OCI-LY1 (cell line): ENCODE results near the gene CD244.

ENCODE experiments used
- H2AFZ ChIP-seq: fragments of 200-600 bp; sonication (generic), shearing (Covaris generic); 2 replicates; pipeline ENCODE4 v1.6.0; 2014; ENCODE audit warnings: antibody characterized with exemption, mild to moderate bottlenecking, low read length
- H3F3A ChIP-seq: fragments of 200-600 bp; sonication (generic), shearing (Covaris generic); 2 replicates; pipeline ENCODE4 v1.6.0; 2014; ENCODE audit warnings: mild to moderate bottlenecking, antibody characterized with exemption, low read length, moderate library complexity; ENCODE audit not compliant: insufficient read depth
- H3K27ac ChIP-seq: fragments of 200-600 bp; sonication (generic); 2 replicates; pipeline ENCODE4 v1.5.1; 2014; ENCODE audit warnings: low read length, mixed run types, mild to moderate bottlenecking, low read depth; ENCODE audit not compliant: poor library complexity, severe bottlenecking
- H3K27me3 ChIP-seq: fragments of 200-600 bp; sonication (generic); 2 replicates; pipeline ENCODE4 v1.6.0; 2014; ENCODE audit warnings: antibody characterized with exemption, mild to moderate bottlenecking, low read length, moderate library complexity; ENCODE audit not compliant: insufficient read depth
- H3K36me3 ChIP-seq: fragments of 200-600 bp; sonication (generic); 2 replicates; pipeline ENCODE4 v1.6.1; 2014; ENCODE audit warnings: mild to moderate bottlenecking, antibody characterized with exemption, low read length, moderate library complexity, mixed read lengths; ENCODE audit not compliant: insufficient read depth
- H3K4me1 ChIP-seq: fragments of 200-600 bp; sonication (generic); 2 replicates; pipeline ENCODE4 v1.5.1; 2014; ENCODE audit warnings: mild to moderate bottlenecking, low read length, moderate library complexity; ENCODE audit not compliant: insufficient read depth, severe bottlenecking
- H3K4me2 ChIP-seq: fragments of 200-600 bp; sonication (generic), shearing (Covaris generic); 2 replicates; pipeline ENCODE4 v1.6.1; 2014; ENCODE audit warnings: low read length
- H3K4me3 ChIP-seq: fragments of 200-600 bp; sonication (generic); 2 replicates; pipeline ENCODE4 v1.5.1; 2014; ENCODE audit warnings: low read length, low read depth, mild to moderate bottlenecking, mixed read lengths; ENCODE audit not compliant: poor library complexity, severe bottlenecking
- H3K79me2 ChIP-seq: fragments of 200-600 bp; shearing (Covaris generic); 2 replicates; pipeline ENCODE4 v1.6.1; 2016; ENCODE audit warnings: mixed run types, low read length, mixed read lengths; ENCODE audit not compliant: insufficient read depth
- H3K9ac ChIP-seq: fragments of 200-600 bp; sonication (generic), shearing (Covaris generic); 2 replicates; pipeline ENCODE4 v1.6.1; 2014; ENCODE audit warnings: mild to moderate bottlenecking, low read length, mixed read lengths
- H3K9me2 ChIP-seq: fragments of 200-600 bp; sonication (generic), shearing (Covaris generic); 2 replicates; pipeline ENCODE4 v1.6.1; 2014; ENCODE audit warnings: low read depth, mild to moderate bottlenecking, low read length, mixed read lengths
- H3K9me3 ChIP-seq: fragments of 200-600 bp; shearing (Covaris generic); 2 replicates; pipeline ENCODE4 v1.6.1; 2014; ENCODE audit warnings: low read length, mixed read lengths
- H4K20me1 ChIP-seq: fragments of 200-600 bp; sonication (generic), shearing (Covaris generic); 2 replicates; pipeline ENCODE4 v1.6.0; 2016; ENCODE audit warnings: mild to moderate bottlenecking, low read length; ENCODE audit not compliant: insufficient read depth
- EZH2 ChIP-seq: fragments of 200-600 bp; sonication (generic), shearing (Covaris generic); IDR thresholded peaks from 2 replicates; pipeline ENCODE4 v1.8.0; 2017; ENCODE audit warnings: borderline replicate concordance, mixed run types, mild to moderate bottlenecking, antibody characterized with exemption, low read length, moderate library complexity, mixed read lengths
- TF ChIP-seq, protein P1 (sequence below): fragments of 200-600 bp; sonication (generic), shearing (Covaris generic); IDR thresholded peaks from 2 replicates; pipeline ENCODE4 v1.5.1; 2017; ENCODE audit warnings: mild to moderate bottlenecking, antibody characterized with exemption, low read length, moderate library complexity, mixed read lengths

The CD244 gene

DNA sequence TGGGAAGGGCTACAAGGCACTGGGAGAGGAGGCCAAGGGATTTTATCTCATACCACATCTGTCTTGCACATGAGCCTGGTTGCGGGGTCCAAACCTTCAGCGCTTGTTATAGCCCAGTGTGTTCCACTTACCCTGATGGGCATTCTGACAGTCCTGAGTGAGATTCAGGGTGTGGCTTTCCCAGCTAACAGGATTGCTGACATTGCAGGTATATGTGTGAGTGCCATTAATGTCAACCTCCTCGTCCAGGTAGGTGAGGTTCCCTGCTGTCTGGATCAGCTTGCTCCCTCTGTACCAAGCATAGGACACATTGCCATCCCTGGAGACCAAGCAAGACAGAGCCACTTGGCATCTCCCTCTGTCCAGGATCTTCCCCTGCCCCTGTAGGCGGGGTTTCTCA, 21.6 kb downstream of the CD244 start:
- peaks cover 20% of the 10 kb centered on the region for H3K4me1 ChIP-seq
- no peaks in the 10 kb centered on the region for H4K20me1 ChIP-seq
- no peak overlapping the region for H3K4me3 ChIP-seq
- H3K27ac ChIP-seq, result no peak overlapping the region
- H3K79me2 ChIP-seq, result no peaks in the 10 kb centered on the region
- TF ChIP-seq EZH2, result no peak
- TF ChIP-seq, protein P1, sequence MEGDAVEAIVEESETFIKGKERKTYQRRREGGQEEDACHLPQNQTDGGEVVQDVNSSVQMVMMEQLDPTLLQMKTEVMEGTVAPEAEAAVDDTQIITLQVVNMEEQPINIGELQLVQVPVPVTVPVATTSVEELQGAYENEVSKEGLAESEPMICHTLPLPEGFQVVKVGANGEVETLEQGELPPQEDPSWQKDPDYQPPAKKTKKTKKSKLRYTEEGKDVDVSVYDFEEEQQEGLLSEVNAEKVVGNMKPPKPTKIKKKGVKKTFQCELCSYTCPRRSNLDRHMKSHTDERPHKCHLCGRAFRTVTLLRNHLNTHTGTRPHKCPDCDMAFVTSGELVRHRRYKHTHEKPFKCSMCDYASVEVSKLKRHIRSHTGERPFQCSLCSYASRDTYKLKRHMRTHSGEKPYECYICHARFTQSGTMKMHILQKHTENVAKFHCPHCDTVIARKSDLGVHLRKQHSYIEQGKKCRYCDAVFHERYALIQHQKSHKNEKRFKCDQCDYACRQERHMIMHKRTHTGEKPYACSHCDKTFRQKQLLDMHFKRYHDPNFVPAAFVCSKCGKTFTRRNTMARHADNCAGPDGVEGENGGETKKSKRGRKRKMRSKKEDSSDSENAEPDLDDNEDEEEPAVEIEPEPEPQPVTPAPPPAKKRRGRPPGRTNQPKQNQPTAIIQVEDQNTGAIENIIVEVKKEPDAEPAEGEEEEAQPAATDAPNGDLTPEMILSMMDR, result no peak
- H3F3A ChIP-seq, result no peaks in the 10 kb centered on the region
- no peaks in the 10 kb centered on the region for H3K9me3 ChIP-seq
- no peaks in the 10 kb centered on the region for H3K27me3 ChIP-seq
- no peaks in the 10 kb centered on the region for H3K9me2 ChIP-seq
- no peak overlapping the region for H2AFZ ChIP-seq
- H3K4me2 ChIP-seq, result no peak overlapping the region
- no peak overlapping the region for H3K9ac ChIP-seq
- H3K36me3 ChIP-seq, result no peaks in the 10 kb centered on the region

DNA sequence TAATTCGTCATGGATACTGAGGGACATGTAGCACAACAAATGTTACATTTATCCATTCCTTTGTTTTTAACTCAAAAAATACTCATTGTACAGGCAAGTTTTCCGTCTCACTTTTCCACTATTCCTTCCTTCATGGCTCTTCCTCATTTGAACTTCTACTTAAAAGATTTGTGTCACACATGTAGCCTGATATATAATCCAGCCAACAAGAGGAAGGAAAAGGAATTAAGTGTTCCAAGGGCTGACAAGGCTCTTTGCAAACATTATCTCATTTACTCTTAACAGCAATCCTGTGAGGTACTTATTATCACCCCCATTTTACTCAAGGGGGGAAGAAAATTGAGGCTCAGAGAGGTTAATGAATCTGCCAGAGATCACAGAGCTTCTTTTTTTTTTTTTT, 22.9 kb downstream of the CD244 start:
- no peaks in the 10 kb centered on the region for H3K9me3 ChIP-seq
- H3F3A ChIP-seq, result no peaks in the 10 kb centered on the region
- H2AFZ ChIP-seq, result no peak overlapping the region
- no peaks in the 10 kb centered on the region for H4K20me1 ChIP-seq
- no peaks in the 10 kb centered on the region for H3K79me2 ChIP-seq
- no peaks in the 10 kb centered on the region for H3K9me2 ChIP-seq
- no peak overlapping the region for H3K4me3 ChIP-seq
- no peak overlapping the region for H3K9ac ChIP-seq
- no peak overlapping the region for H3K27ac ChIP-seq
- no peaks in the 10 kb centered on the region for H3K36me3 ChIP-seq
- H3K4me1 ChIP-seq, result peaks cover 20% of the 10 kb centered on the region
- H3K27me3 ChIP-seq, result no peaks in the 10 kb centered on the region
- H3K4me2 ChIP-seq, result no peak overlapping the region
- no peak for TF ChIP-seq EZH2
- TF ChIP-seq, protein P1, result no peak

DNA sequence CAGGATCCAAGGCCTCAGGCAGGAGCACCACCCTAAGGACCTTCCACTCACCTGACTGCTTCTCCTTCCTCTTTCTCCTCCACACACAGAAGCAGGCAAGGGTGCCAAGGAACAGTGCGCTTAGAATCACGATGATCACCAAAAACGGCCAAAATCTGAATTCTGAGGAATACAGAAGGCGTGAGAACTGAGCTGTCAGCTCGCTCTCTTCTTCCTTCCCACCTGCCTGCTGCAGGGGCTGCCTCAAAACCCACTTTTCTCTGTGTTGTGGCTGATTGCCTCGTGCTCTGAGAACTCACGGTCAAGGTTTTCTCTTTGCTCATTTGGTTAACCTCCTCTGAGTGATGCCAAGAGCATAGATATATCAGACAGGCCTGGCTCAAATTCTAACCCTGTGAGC, 23.8 kb downstream of the CD244 start:
- no peaks in the 10 kb centered on the region for H3K27me3 ChIP-seq
- H3K4me1 ChIP-seq, result peaks cover 20% of the 10 kb centered on the region
- H3K9ac ChIP-seq, result no peak overlapping the region
- H3K4me2 ChIP-seq, result no peak overlapping the region
- H3K27ac ChIP-seq, result no peak overlapping the region
- no peak overlapping the region for H2AFZ ChIP-seq
- no peak overlapping the region for H3K4me3 ChIP-seq
- TF ChIP-seq, protein P1, result no peak
- no peak for TF ChIP-seq EZH2
- no peaks in the 10 kb centered on the region for H3K79me2 ChIP-seq
- H3F3A ChIP-seq, result no peaks in the 10 kb centered on the region
- no peaks in the 10 kb centered on the region for H3K9me3 ChIP-seq
- H4K20me1 ChIP-seq, result no peaks in the 10 kb centered on the region
- no peaks in the 10 kb centered on the region for H3K9me2 ChIP-seq
- H3K36me3 ChIP-seq, result no peaks in the 10 kb centered on the region
